Thyroid gland (tissue), 4 donors: Measurements from ENCODE around the gene KAT2A. TPM values are rescaled to one million over a fixed set of nuclear protein-coding genes. Genes with fewer than 3 reads are reported as not detected.
A peak's percentile ranks its signal among the peaks of the same experiment; 100 is the strongest.

ENCODE experiments used
- DNase-seq, 2 donors: peaks; one replicate each; pipeline ENCODE4 v3.0.0-alpha.2; 2019
- H3K27ac ChIP-seq, 3 donors: fragments of 200-600 bp; sonication (generic); 1 replicate in 2 of 3; 2 replicates in 1 of 3; pipeline ENCODE4 v1.5.1; 2016 to 2019; ENCODE audit warnings: mild to moderate bottlenecking in 1 of 3, moderate library complexity in 1 of 3
- H3K27me3 ChIP-seq: fragments of 200-600 bp; sonication (generic); one replicate; pipeline ENCODE4 v1.5.1; 2019
- H3K36me3 ChIP-seq, 2 donors: fragments of 200-600 bp; sonication (generic); one replicate each; pipeline ENCODE4 v1.5.1; 2016 to 2019
- H3K4me1 ChIP-seq, 2 donors: fragments of 200-600 bp; sonication (generic); one replicate each; pipeline ENCODE4 v1.5.1; 2017 to 2019
- H3K4me3 ChIP-seq, 3 donors: fragments of 200-600 bp; sonication (generic); replicated peaks in 1 of 3; 1 replicate in 2 of 3; 2 replicates in 1 of 3; pipeline ENCODE4 v1.5.1; 2016; ENCODE audit warnings: mild to moderate bottlenecking in 1 of 3
- H3K9me3 ChIP-seq: fragments of 200-600 bp; sonication (generic); one replicate; pipeline ENCODE4 v1.5.1; 2017
- POLR2A ChIP-seq, 2 donors: fragments of 450-650 bp; IDR thresholded peaks; one replicate each; pipeline ENCODE4 v1.6.1; 2017; ENCODE audit warnings: antibody characterized with exemption in 2 of 2, mild to moderate bottlenecking in 2 of 2, moderate library complexity in 1 of 2
- WGBS, 2 donors: methylation state at CpG; one replicate each; pipeline ENCODE4 v1.1.5; 2017; 5-methylcytosine and 5-hydroxymethylcytosine counted together
- intact Hi-C: fragments of 100-400 bp; cut with DNase I; formaldehyde crosslinking; loops from one replicate; pipeline ENCODE4 v1.15.1; 2023
- total RNA-seq, 4 donors: library from RNA; depleted of rRNA; stranded (reverse); fragments of >200 nt; gene quantifications; one replicate each; pipeline ENCODE4 v1.2.3, GENCODE V29; 2016
- TF ChIP-seq, protein P1 (sequence below), 6 experiments: fragments of 200-600 bp in 3 of 6; fragments of 450-650 bp in 3 of 6; sonication (generic) in 3 of 6; IDR thresholded peaks; one replicate each; pipeline ENCODE4 v1.5.1; 2016 to 2019; ENCODE audit warnings: antibody characterized with exemption in 6 of 6, mild to moderate bottlenecking in 2 of 6, inconsistent platforms in 1 of 6, moderate library complexity in 1 of 6

Gene KAT2A
- total RNA-seq, 4 donors from 2014 or later: 14.2 to 37.9 (median 23.3) TPM

DNA sequence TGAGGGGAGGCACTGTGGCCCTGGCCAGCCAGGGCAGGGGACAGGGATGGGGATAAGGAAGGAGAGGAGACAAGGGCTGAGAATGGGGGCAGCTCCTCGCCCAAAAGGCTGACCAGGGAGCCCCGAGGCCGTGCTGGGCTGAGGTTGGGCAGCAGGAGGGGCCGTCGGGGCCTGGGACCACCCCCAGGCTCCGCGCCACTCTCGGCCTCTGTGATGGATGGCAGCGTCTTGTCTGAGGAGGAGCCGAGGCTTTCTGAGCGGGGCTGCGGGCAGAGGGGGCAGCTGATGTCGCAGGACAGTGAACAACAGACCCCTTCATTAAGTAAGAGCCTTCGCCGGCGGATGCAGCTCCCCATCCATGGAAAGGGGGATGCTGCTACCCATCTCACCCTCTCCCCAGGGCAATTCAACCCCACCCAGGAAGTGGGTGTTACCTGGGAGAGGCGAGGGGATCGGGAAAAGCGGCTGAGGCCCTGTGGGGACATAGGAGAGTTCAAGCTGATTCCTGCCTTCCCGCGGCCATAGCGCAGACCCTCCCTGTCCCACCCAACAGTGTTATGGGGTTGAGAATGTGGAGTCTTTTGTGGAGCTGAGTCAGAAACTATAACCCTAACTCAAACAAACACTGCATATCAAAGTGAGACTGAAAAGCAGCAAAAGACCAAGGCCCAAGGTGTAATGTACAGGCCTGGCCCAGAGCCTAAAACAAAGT lies 42.7 kb upstream of the KAT2A start:
- Histone ChIP-seq H3K27me3 (no peaks in the 10 kb centered on the region), H3K4me3 (no peak overlapping the region), H3K27ac (no peak overlapping the region), H3K9me3 (no peaks in the 10 kb centered on the region), H3K36me3 (no peaks in the 10 kb centered on the region), H3K4me1 (peaks cover 9 to 12% of the 10 kb centered on the region in 2 donors)
- DNase-seq: no peak
- 56 to 73% methylated on average over 19 to 22 of the region's 22 CpGs for WGBS, 2 donors
- TF ChIP-seq, protein P1, sequence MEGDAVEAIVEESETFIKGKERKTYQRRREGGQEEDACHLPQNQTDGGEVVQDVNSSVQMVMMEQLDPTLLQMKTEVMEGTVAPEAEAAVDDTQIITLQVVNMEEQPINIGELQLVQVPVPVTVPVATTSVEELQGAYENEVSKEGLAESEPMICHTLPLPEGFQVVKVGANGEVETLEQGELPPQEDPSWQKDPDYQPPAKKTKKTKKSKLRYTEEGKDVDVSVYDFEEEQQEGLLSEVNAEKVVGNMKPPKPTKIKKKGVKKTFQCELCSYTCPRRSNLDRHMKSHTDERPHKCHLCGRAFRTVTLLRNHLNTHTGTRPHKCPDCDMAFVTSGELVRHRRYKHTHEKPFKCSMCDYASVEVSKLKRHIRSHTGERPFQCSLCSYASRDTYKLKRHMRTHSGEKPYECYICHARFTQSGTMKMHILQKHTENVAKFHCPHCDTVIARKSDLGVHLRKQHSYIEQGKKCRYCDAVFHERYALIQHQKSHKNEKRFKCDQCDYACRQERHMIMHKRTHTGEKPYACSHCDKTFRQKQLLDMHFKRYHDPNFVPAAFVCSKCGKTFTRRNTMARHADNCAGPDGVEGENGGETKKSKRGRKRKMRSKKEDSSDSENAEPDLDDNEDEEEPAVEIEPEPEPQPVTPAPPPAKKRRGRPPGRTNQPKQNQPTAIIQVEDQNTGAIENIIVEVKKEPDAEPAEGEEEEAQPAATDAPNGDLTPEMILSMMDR (IDR thresholded peaks at IDR 0.05): no peak
- no peak for TF ChIP-seq POLR2A (IDR thresholded peaks at IDR 0.05)
- intact Hi-C loops: no loop called here

DNA sequence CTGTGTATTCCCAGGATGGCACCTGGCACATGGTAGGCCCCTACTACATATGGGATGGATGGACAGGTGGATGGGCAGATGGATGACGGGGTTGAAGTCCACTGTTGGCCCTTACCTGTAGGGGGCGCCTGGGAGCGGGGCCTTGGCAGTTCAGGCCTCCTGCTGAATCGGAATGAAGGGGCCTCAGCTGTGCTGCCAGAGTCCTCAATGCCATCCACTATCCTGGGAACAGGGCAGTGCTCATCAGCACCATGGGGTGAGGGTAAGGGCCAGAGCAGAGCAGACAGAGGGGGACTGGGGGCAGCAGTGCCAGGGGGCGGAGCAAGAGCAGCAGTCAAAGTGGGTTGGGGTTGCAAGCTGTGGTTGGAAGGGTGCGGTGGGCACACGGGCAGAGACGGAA lies 41.9 kb upstream of the KAT2A start:
- intact Hi-C loops: no loop called here

DNA sequence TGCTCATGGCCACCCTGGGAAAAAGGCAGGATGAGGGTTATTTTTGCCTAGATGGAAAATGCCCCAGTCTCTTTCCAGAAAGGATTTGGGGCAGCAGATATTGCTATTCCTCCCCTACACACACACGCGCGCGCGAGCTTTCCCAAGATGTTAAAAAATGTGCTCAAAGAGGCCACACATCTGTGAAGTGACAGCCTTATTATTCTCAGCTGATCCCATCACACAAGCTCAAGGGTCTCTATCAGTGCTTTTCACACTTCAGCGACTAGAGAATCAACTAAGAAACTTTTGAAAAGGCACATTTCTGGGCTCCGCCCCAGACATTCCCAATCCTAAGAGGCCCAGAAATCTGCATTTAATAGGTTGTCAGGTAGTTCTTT lies 39.4 kb upstream of the KAT2A start:
- Histone ChIP-seq H3K27ac (peak overlapping the region in 1 of 3 donors; percentile 23), H3K27me3 (no peaks in the 10 kb centered on the region), H3K4me3 (no peak overlapping the region), H3K36me3 (no peaks in the 10 kb centered on the region), H3K4me1 (peaks cover 11 to 12% of the 10 kb centered on the region in 2 donors), H3K9me3 (no peaks in the 10 kb centered on the region)
- intact Hi-C loops: no loop called here
- 76 to 79% methylated on average over 7 of the region's 7 CpGs for WGBS, 2 donors
- no peak for DNase-seq
- TF ChIP-seq POLR2A (IDR thresholded peaks at IDR 0.05): no peak
- TF ChIP-seq, protein P1 (IDR thresholded peaks at IDR 0.05): no peak

More for the DNA sequence above, 41.9 kb upstream of the KAT2A start:
- Histone ChIP-seq H3K9me3 (no peaks in the 10 kb centered on the region), H3K27ac (no peak overlapping the region), H3K36me3 (no peaks in the 10 kb centered on the region), H3K4me3 (no peak overlapping the region), H3K27me3 (no peaks in the 10 kb centered on the region), H3K4me1 (peaks cover 9 to 12% of the 10 kb centered on the region in 2 donors)
- TF ChIP-seq, protein P1 (IDR thresholded peaks at IDR 0.05): peak in 1 of 6 experiments; percentile 7
- TF ChIP-seq POLR2A (IDR thresholded peaks at IDR 0.05): no peak
- DNase-seq: no peak
- WGBS, 2 donors: 62 to 64% methylated on average over 8 of the region's 8 CpGs

DNA sequence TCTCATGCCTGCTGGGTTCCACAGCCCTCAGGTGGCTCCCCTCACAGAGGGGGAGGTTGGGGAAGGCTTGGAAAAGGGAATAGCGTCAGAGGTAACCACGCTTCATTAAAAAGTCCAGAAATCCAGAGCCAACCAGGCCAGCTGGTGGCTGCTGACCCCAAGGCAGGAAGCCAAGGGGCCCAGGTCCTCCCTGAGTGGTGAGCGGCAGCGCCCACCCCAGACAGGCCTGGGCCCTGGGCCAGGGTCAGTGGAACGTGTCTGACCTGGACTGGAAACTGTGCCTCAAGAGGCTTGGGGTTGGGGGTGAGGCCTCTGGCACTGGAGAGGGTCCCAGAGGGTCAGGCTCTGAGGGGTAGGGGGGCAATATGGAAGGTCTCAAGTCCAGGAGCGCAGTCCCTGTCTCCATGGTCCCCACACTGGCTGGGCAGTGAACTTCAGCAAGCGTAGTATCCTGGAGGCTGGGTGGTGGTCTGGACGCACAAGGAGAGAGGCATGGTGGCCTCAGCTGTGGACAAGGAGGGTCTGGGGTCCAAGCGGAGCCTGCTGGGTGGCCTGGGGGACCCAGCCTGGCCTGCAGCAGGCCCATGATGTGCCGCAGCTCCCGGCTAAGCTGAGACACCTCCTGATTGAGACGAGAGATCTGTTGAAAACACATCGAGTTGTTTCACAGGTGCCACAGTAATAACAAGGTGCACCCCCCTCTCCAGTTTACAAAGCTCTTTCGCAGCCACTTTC lies 38.8 kb upstream of the KAT2A start:
- Histone ChIP-seq H3K27me3 (no peaks in the 10 kb centered on the region), H3K27ac (peak overlapping the region; percentile 23 to 56 (median 24)), H3K4me1 (peaks cover 14 to 15% of the 10 kb centered on the region in 2 donors), H3K36me3 (no peaks in the 10 kb centered on the region), H3K9me3 (no peaks in the 10 kb centered on the region), H3K4me3 (no peak overlapping the region)
- TF ChIP-seq, protein P1 (IDR thresholded peaks at IDR 0.05): no peak
- TF ChIP-seq POLR2A (IDR thresholded peaks at IDR 0.05): no peak
- intact Hi-C loops: loop anchor here (10.0 kb wide), 1 partner anchor 45 kb away; no protein-coding TSS in a partner anchor
- DNase-seq: peak; percentile 67
- WGBS, 2 donors: 36 to 49% methylated on average over 6 to 14 of the region's 14 CpGs

DNA sequence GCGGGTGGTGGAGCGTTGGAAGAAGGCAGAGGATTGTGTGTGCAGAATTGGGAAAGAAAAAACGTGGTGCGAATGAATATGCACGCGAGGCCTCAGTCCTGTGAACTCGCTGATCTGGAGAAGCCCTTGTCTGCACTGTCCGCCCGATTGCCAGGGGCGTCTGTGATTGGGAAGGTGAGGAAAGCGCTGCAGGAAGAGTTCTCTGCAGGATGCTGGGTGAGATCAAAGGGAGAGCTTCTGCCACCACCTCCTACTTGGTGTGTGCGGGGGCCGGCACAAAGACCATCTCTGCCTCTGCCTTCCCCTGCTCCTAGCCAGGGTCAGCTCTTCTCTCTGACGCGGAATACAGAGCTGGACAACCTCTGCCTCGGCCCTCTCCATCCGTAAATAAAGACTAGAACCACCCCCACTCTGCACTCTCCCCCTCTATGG lies 34.5 kb upstream of the KAT2A start:
- H3K4me3 ChIP-seq: peak overlapping the region in 1 of 3 donors; percentile 91
- no peaks in the 10 kb centered on the region for H3K36me3 ChIP-seq
- H3K9me3 ChIP-seq: no peaks in the 10 kb centered on the region
- intact Hi-C loops: loop anchor here (10.0 kb wide), 1 partner anchor 49 kb away; no protein-coding TSS in a partner anchor
- no peak for DNase-seq
- H3K27me3 ChIP-seq: no peaks in the 10 kb centered on the region
- WGBS, 2 donors: 34% methylated on average over 17 of the region's 17 CpGs
- TF ChIP-seq, protein P1 (IDR thresholded peaks at IDR 0.05): no peak
- TF ChIP-seq POLR2A (IDR thresholded peaks at IDR 0.05): no peak
- H3K27ac ChIP-seq: peak overlapping the region in 1 of 3 donors; percentile 31
- H3K4me1 ChIP-seq: peaks cover 33 to 40% of the 10 kb centered on the region in 2 donors
